Brain pericyte (primary cell): Measurements from ENCODE around the gene CYP4A11.
"Not testable (repeated sequence)": the region's sequence is repeated elsewhere in the genome, so short reads cannot be mapped to it uniquely, and the experiment has no call there.

ENCODE experiments used
- DNase-seq: peaks from one replicate; pipeline ENCODE4 v3.0.0-alpha.2; 2012; ENCODE audit warnings: low read depth, low spot score

Gene CYP4A11

GRCh38 chr1:46941135-46941694 is at the start of gene CYP4A11:
CYP4A11 (minus strand) TSS chr1:46941476; CDS start chr1:46941433, 43 bp downstream.
- DNase-seq = no peak

GRCh38 chr1:46990541-46990940 is 49.3 kb upstream of the CYP4A11 start:
- not testable (repeated sequence) for DNase-seq

DNA sequence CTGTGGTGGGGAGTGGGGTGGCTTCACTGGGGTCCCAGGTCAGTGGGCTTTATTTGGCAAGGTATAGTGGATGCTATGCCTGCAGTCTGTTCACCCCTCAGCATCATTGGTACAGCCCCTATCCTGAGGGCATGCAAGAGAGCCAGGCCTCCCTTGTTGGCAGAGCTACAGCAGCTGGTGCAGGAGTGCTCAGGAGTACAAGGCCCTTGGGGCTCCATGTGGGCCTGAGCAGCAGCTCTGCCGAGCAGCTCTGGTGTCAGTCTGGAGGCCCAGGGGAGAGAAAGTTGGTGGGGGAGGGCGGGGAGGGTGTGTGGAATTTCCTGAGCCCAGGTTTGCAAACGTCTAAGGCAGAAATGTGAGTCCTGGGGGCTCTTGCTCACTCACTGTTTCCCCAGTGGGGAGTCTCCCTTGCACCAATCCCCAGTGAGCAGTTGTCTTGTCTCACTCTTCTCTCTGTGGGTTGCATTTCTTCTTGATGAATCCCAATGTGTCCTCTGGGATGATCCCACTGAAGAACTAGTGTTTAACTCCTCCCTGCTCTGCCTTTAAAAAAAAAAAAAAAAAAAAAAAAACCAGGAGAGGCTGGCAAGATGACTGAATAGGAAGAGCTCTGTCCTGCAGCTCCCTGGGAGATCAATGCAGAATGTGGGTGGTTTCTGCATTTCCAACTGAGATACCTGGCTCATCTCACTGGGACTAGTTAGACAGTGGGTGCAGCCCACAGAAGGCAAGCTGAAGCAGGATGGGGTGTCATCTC is 42.7 kb upstream of the CYP4A11 start:
- DNase-seq = peak; percentile 33

DNA sequence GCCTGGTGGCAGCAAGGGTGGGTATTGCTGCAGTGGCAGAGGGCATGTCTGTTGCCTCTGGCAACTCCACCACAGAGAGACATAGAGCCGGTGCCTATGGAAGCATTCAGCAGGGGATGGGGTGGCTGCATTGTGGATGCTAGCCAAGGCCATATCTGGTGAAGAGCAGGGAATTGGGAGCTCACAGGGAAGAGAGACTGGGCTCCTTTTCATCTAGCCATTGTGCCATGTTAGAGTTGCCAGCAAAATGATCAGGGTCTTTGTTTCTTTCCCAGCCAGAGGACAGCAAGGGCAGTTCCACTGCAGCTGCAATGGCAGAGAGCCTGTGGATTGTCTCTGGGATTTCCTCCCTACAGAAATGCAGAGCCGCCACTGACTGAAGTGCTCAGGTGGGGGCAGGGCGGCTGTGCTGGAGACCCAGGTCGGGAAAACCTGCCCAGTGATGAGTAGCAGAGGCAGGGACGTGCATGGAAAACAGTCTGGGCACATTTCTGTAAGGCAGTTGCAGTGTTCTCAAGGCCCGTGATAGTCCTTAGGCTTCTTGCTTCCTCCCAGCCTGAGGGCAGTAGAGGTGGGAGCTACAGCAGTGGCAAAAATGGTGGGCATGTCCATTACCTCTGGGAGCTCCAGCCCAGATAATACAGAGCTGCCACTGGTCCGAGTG is 42.0 kb upstream of the CYP4A11 start:
- no peak for DNase-seq

GRCh38 chr1:46969014-46969619 is 27.8 kb upstream of the CYP4A11 start:
- no peak for DNase-seq

DNA sequence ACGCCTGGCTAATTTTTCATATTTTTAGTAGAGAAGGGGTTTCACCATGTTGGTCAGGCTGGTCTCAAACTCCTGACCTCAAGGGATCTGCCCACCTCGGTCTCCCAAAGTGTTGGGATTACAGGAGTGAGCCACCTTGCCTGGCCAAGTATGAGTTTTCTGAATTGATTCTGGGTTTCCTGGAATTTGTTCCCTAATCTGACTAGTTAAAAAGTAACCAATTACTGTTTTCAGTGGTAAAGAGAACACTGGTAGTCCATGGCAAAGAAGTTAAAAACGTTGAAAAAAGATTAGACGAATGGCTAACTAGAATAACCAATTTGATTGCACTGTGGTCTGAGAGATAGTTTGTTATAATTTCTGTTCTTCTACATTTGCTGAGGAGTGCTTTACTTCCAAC is 21.0 kb upstream of the CYP4A11 start:
- DNase-seq = not testable (repeated sequence)

- DNase-seq = no peak
Observed at GRCh38 chr1:46961066-46961758, 19.9 kb upstream of the CYP4A11 start.

DNA sequence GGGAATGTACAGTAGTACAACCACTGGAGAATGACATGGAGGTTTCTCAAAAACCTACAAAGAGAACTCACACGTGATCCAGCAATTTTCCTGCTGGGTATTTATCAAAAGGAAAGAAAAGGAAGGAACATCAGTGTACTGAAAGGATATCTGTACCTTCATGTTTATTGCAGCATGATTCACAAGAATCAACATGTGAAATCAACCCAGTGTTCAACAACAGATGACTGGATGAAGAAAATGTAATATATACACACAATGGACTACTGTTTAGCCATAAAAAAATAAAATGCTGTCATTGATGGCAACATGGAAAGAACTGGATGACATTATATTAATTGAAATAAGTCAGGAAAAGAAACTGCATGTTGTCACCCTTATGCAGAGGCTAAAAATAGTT is 19.0 kb upstream of the CYP4A11 start:
- DNase-seq = no peak

DNA sequence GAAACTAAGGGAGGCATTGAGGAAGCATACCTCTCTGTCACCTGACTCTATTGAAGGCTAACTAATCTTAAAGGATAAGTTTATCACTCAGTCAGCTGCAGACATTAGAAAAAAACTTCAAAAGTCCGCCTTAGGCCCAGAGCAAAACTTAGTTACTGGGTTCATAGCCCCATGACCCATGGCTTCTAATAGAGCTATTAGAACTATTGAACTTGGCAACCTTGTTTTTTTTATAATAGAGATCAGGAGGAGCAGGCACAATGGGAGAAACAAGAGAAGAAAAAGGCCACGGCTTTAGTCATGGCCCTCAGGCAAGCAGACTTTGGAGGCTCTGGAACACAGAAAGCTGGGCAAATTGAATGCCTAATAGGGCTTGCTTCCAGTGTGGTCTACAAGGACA is 13.8 kb upstream of the CYP4A11 start:
- DNase-seq = not testable (repeated sequence)

DNA sequence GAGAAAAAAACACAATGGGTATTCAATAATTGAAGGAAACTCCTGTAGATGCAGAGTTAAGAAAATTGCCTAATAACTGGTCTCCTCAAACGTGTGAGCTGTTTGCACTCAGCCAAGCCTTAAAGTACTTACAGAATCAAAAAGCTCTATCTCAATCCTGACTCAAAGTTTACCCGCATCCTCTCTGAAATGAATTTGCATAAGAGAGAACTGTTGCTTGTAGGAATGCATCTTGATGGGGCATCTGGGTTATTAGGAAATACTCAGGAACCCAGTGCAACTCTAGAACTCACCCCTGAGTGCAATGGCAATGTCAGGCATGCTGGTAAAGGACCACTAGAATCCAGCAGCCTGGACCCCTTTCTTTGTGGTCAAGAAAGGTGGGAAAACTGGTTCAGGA is 12.6 kb upstream of the CYP4A11 start:
- DNase-seq = not testable (repeated sequence)

DNA sequence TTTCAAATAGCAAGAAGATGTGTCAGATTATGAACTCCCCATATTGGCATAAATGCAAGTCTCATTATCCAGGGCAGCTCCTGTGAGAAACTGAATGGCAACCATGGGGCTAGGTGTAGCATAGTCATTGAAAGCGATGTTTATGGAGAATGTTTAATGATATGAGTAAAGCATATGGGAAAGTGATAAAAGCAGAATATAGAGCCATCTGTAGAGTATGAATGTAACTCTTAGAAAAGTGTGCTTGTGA is 8.1 kb upstream of the CYP4A11 start:
- not testable (repeated sequence) for DNase-seq

DNA sequence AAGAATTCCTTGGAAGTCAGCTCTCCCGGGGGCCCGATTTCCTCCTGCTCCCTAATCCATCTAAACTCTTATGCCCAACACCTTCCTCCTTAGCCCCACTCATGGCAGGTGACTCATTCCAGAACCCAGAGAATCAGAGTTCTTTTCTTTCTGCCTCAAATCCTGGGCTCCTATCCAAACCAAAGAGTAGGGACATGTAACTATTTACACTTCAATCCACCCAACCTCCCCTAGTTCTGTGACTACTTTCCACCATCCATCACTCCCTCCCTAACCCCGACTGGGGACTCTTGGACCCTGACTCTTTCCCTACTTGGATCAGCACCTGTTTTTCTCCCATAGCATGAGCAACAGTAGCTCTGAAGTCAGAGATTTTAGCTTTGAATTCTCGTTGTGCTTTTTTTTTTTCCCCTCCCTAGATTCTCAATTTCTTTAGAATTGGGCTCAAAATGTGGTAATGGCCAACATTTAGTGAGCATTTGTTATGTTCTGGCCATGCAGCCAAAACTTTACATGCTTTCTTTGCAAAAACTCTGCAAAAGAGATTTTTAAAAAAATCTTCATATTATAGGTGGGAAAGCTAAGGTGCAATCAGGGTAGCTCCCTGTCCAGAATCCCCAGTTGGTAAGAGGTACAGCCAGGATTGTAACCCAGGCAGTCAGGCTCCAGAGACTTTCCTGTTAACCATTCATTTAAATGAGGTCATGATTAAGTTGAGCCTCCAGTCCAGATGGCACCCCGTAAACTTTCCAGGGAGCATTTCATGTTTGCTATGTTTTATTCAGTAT is 7.5 kb upstream of the CYP4A11 start:
- DNase-seq = no peak

GRCh38 chr1:46947706-46948105 is 6.4 kb upstream of the CYP4A11 start:
- not testable (repeated sequence) for DNase-seq

DNA sequence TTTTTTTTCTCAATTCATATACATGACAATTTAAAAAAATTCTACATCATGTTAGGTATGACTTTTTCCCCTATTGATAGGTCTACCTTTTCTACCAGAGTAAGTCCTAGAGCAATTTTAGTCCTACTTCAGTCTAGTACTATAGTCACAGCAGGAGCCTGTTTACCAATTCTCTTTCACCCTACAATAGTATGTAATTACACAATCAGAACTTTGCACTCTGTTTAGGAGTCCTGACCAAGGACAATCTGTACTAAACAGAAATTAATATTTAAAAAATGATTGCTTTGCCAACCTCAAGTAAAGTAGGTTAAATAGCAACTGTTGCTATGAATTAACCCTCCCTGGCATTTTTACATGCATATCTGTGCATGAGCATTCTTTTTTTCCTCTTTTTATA is 810 bp upstream of the CYP4A11 start:
- no peak for DNase-seq

- DNase-seq = no peak
Observed at GRCh38 chr1:46940307-46940706, 969 bp downstream of the CYP4A11 start.

- no peak for DNase-seq
Observed at GRCh38 chr1:46937270-46937669, 4.0 kb downstream of the CYP4A11 start.

DNA sequence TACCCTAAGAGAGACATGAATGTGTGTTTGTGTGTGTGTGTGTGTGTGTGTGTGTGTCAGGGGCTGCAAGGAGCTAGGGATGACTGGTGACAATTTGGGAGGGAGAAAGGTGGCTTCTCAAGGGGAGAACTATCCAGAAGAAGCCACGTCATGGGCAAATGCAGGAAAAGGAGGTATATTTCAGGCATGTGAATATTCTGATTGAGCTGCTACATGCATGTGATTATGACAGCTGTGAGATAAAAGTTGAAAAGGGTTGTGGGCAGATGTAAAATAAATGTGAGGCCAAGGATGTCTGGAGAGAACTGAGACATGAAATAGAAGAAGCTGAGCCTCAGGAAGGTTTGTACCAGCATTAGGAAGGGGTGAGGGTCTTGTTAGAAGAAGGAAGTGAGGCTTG is 4.5 kb downstream of the CYP4A11 start:
- DNase-seq = no peak

DNA sequence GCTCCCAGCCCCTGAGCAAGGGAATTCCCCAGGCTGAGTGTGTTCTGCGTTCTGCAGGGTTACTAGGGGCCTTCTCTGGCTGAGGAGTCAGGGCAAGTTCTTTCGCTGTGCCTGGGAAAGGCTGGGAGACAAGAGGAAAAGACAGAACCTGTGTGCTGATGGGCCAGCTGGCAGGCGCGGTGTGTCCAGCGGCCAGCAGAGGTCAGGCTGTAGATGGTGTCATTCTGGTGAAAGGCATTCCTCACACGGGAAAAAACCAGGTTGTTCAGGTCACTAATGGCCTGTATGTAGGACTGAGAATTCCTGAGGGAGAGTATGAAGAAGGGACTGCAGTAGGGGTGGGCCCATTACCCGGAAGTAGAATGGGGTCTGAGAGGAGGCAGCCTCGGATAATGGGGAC is 6.4 kb downstream of the CYP4A11 start:
- not testable (repeated sequence) for DNase-seq

GRCh38 chr1:46932020-46932419 is 9.3 kb downstream of the CYP4A11 start:
- DNase-seq = not testable (repeated sequence)

GRCh38 chr1:46931151-46931550 is 10.1 kb downstream of the CYP4A11 start:
- DNase-seq = no peak

- no peak for DNase-seq
Observed at GRCh38 chr1:46927249-46927835, 13.9 kb downstream of the CYP4A11 start.
